GM04503 (cell line): ENCODE results near the gene RASL10A.
A peak's percentile ranks its signal among the peaks of the same experiment; 100 is the strongest.

ENCODE experiments used
- DNase-seq: peaks from one replicate; pipeline ENCODE4 v3.0.0-alpha.2; 2012; ENCODE audit warnings: low read depth

Gene RASL10A

GRCh38 chr22:29306175-29306834, 9.2 kb downstream of the RASL10A start, which contains the start of gene GAS2L1:
TSS of gene GAS2L1 (plus strand) at chr22:29306650. CDS start at chr22:29308106, 1,456 bp downstream.
- DNase-seq: peak; percentile 31

GRCh38 chr22:29305836-29306174, 9.7 kb downstream of the RASL10A start:
- DNase-seq: no peak

- DNase-seq: no peak
Measured at GRCh38 chr22:29302681-29303465, 12.6 kb downstream of the RASL10A start.

GRCh38 chr22:29302402-29302680, 13.2 kb downstream of the RASL10A start:
- no peak for DNase-seq

- DNase-seq: no peak
Measured at GRCh38 chr22:29301716-29302401, 13.6 kb downstream of the RASL10A start.

- no peak for DNase-seq
Measured at GRCh38 chr22:29300807-29301601, 14.5 kb downstream of the RASL10A start.

- no peak for DNase-seq
Measured at GRCh38 chr22:29300467-29300806, 15.1 kb downstream of the RASL10A start.

- no peak for DNase-seq
Measured at GRCh38 chr22:29299136-29299900, 16.2 kb downstream of the RASL10A start.

GRCh38 chr22:29298641-29299040, 16.9 kb downstream of the RASL10A start:
- DNase-seq: no peak

- no peak for DNase-seq
Measured at GRCh38 chr22:29292379-29292778, 23.1 kb downstream of the RASL10A start.

- no peak for DNase-seq
Measured at GRCh38 chr22:29291215-29291614, 24.3 kb downstream of the RASL10A start.

- no peak for DNase-seq
Measured at GRCh38 chr22:29290061-29290460, 25.4 kb downstream of the RASL10A start.

- no peak for DNase-seq
Measured at GRCh38 chr22:29288837-29289236, 26.7 kb downstream of the RASL10A start.

- DNase-seq: no peak
Measured at GRCh38 chr22:29284196-29284595, 31.3 kb downstream of the RASL10A start.

- no peak for DNase-seq
Measured at GRCh38 chr22:29277927-29278326, 37.6 kb downstream of the RASL10A start.

- DNase-seq: no peak
Measured at GRCh38 chr22:29275819-29276565, 39.5 kb downstream of the RASL10A start.

- DNase-seq: no peak
Measured at GRCh38 chr22:29275167-29275566, 40.3 kb downstream of the RASL10A start.

GRCh38 chr22:29272624-29273023, 42.9 kb downstream of the RASL10A start:
- no peak for DNase-seq

GRCh38 chr22:29270475-29271271, 44.8 kb downstream of the RASL10A start:
- DNase-seq: no peak
